Hepatocyte (in vitro differentiated cells): Measurements from ENCODE around the gene CD164. TPM values are rescaled to one million over a fixed set of nuclear protein-coding genes. Genes with fewer than 3 reads are reported as not detected.

Experiments
- DNase-seq: peaks from one replicate; pipeline ENCODE4 v3.0.0-alpha.2; 2016; ENCODE audit warnings: low spot score
- H2AFZ ChIP-seq: fragments of 200-600 bp; sonication (generic); 2 replicates; pipeline ENCODE4 v1.6.0; 2016; ENCODE audit warnings: antibody characterized with exemption, mild to moderate bottlenecking
- H3K27ac ChIP-seq: fragments of 200-600 bp; sonication (generic); 2 replicates; pipeline ENCODE4 v1.5.1; 2016; ENCODE audit warnings: mild to moderate bottlenecking
- H3K27me3 ChIP-seq: fragments of 200-600 bp; sonication (generic); 2 replicates; pipeline ENCODE4 v1.6.1; 2016
- H3K36me3 ChIP-seq: fragments of 200-600 bp; sonication (generic); replicated peaks from 2 replicates; pipeline ENCODE4 v1.5.1; 2016; ENCODE audit warnings: low read depth; ENCODE audit not compliant: insufficient read depth
- H3K4me1 ChIP-seq: fragments of 200-600 bp; sonication (generic); 2 replicates; pipeline ENCODE4 v1.5.1; 2016; ENCODE audit warnings: mild to moderate bottlenecking, moderate library complexity; ENCODE audit not compliant: insufficient read depth
- H3K4me2 ChIP-seq: fragments of 200-600 bp; sonication (generic); 2 replicates; pipeline ENCODE4 v1.6.0; 2016
- H3K4me3 ChIP-seq: fragments of 200-600 bp; sonication (generic); 2 replicates; pipeline ENCODE4 v1.5.1; 2016; ENCODE audit warnings: mild to moderate bottlenecking
- H3K79me2 ChIP-seq: fragments of 200-600 bp; sonication (generic); 2 replicates; pipeline ENCODE4 v1.6.0; 2017; ENCODE audit warnings: mild to moderate bottlenecking
- H3K9me2 ChIP-seq: fragments of 200-600 bp; sonication (generic); replicated peaks from 2 replicates; pipeline ENCODE4 v1.6.0; 2017; ENCODE audit warnings: mild to moderate bottlenecking; ENCODE audit not compliant: insufficient read depth
- H3K9me3 ChIP-seq: fragments of 200-600 bp; sonication (generic); 2 replicates; pipeline ENCODE4 v1.5.1; 2016; ENCODE audit warnings: low read depth, mild to moderate bottlenecking
- H4K20me1 ChIP-seq: fragments of 200-600 bp; sonication (generic); 2 replicates; pipeline ENCODE4 v1.6.0; 2016; ENCODE audit warnings: mild to moderate bottlenecking; ENCODE audit not compliant: insufficient read depth, poor library complexity, severe bottlenecking
- EZH2 ChIP-seq: fragments of 200-600 bp; sonication (generic); IDR thresholded peaks from 2 replicates; pipeline ENCODE4 v1.6.1; 2016; ENCODE audit warnings: antibody characterized with exemption, mild to moderate bottlenecking, borderline replicate concordance
- EZH2phosphoT487 ChIP-seq: fragments of 200-600 bp; sonication (generic); IDR thresholded peaks from one replicate; pipeline ENCODE4 v1.6.1; 2018; ENCODE audit warnings: antibody characterized with exemption, mild to moderate bottlenecking, low read depth, moderate library complexity; ENCODE audit not compliant: unreplicated experiment, severe bottlenecking
- WGBS: methylation state at CpG from one replicate; pipeline ENCODE4 v1.1.6; 2016; ENCODE audit warnings: low lambda C conversion rate; ENCODE audit errors: missing lambda C conversion rate; 5-methylcytosine and 5-hydroxymethylcytosine counted together
- polyA plus RNA-seq: library from polyadenylated mRNA; unstranded; fragments of >200 nt; fragmentation: Nextera tagmentation; extraction: Ambion mirVana; gene quantifications from 2 replicates; pipeline ENCODE4 v1.2.1, GENCODE V29; 2016
- total RNA-seq: library from RNA; depleted of rRNA; stranded (reverse); fragments of >200 nt; gene quantifications from 2 replicates; pipeline ENCODE4 v1.2.3, GENCODE V29; 2014
- TF ChIP-seq, protein P1 (sequence below): fragments of 200-600 bp; sonication (generic); IDR thresholded peaks from 2 replicates; pipeline ENCODE4 v1.5.1; 2016; ENCODE audit warnings: antibody characterized with exemption, mild to moderate bottlenecking; ENCODE audit not compliant: poor library complexity

Gene CD164
- total and polyA plus RNA-seq, 2 experiments from 2014 or later = 475 to 574 TPM

DNA sequence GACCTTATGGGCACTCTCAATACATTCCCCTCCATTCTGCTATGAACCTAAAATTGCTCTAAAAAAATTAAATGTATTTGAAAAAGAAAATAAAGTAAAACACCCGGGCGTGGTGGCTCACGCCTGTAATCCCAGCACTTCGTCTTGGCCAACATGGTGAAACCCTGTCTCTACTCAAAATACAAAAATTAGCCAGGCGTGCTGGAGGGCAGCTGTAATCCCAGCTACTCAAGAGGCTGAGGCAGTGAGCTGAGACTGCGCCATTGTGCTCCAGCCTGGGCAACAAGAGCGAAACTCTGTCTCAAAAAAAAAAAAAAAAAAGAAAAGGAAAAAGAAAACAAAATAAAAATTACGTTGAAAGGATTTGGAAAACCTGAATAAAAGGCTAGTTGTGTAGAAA, 60.5 kb downstream of the CD164 start:
- Histone ChIP-seq H3K27me3 (no peaks in the 10 kb centered on the region), H3K4me3 (no peak overlapping the region), H3K4me1 (peaks cover 27% of the 10 kb centered on the region), H3K36me3 (no peaks in the 10 kb centered on the region), H4K20me1 (no peaks in the 10 kb centered on the region), H3K4me2 (no peak overlapping the region), H3K9me3 (no peaks in the 10 kb centered on the region), H3K9me2 (no peaks in the 10 kb centered on the region), H2AFZ (no peak overlapping the region), H3K27ac (no peak overlapping the region), H3K79me2 (no peaks in the 10 kb centered on the region)
- DNase-seq = no peak
- 86% methylated on average over 8 of the region's 8 CpGs for WGBS
- TF ChIP-seq, protein P1, sequence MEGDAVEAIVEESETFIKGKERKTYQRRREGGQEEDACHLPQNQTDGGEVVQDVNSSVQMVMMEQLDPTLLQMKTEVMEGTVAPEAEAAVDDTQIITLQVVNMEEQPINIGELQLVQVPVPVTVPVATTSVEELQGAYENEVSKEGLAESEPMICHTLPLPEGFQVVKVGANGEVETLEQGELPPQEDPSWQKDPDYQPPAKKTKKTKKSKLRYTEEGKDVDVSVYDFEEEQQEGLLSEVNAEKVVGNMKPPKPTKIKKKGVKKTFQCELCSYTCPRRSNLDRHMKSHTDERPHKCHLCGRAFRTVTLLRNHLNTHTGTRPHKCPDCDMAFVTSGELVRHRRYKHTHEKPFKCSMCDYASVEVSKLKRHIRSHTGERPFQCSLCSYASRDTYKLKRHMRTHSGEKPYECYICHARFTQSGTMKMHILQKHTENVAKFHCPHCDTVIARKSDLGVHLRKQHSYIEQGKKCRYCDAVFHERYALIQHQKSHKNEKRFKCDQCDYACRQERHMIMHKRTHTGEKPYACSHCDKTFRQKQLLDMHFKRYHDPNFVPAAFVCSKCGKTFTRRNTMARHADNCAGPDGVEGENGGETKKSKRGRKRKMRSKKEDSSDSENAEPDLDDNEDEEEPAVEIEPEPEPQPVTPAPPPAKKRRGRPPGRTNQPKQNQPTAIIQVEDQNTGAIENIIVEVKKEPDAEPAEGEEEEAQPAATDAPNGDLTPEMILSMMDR = no peak
- TF ChIP-seq EZH2phosphoT487 (no peak), EZH2 (no peak)

DNA sequence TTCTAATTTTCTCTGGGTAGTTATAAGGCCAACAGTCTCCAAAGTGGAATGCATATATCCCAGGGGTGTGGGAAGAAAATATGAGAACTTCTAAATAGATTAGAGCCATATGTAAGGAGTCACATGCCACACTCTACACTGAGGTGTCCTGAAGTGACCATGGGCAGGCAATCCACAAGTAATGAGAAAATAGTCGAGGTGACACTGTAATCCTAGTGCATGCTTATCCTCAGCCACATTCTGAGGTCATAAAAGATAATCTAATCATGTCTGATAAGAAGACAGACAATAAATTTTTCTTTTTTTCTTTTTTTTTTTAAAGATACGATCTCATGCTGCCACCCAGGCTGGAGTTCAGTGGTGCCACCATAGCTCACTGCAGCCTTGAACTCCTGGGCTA, 62.2 kb downstream of the CD164 start:
- Histone ChIP-seq H3K9me2 (no peaks in the 10 kb centered on the region), H2AFZ (no peak overlapping the region), H3K27ac (no peak overlapping the region), H3K27me3 (no peaks in the 10 kb centered on the region), H3K9me3 (no peaks in the 10 kb centered on the region), H3K79me2 (no peaks in the 10 kb centered on the region), H3K4me2 (no peak overlapping the region), H4K20me1 (no peaks in the 10 kb centered on the region), H3K4me1 (peaks cover 30% of the 10 kb centered on the region), H3K4me3 (no peak overlapping the region), H3K36me3 (no peaks in the 10 kb centered on the region)
- no peak for DNase-seq
- 39% methylated on average over 2 of the region's 2 CpGs for WGBS
- no peak for TF ChIP-seq EZH2phosphoT487
- TF ChIP-seq, protein P1 = no peak
- TF ChIP-seq EZH2 = no peak

DNA sequence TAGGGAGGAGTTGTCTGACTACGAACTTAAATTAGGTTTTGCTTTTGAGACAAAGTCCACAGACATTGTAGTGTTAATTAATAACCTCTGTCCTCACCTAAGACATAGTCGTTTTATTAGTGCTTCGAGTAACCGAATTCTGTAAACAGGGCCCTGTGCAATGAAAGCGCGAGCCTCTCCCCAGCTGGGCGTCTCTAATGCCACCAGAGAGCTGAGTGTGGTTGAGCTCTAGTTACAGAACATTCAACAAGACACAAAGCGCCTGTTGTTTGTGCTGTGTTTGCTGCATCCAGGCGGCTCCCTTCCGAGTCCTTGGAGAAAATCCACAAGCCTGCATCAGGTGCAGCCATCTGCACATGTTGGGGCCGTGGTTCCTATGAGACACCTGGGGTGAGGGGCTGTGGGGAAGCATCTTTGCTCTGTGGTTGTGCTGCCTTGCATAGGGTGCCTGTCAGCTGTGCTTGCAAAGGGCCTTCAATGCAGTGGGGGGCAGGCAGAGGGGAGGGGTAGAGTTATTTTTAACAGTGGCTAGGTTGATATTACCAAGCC, 63.9 kb downstream of the CD164 start:
- H3K4me3 ChIP-seq = no peak overlapping the region
- peaks cover 30% of the 10 kb centered on the region for H3K4me1 ChIP-seq
- H3K27ac ChIP-seq = peak overlapping the region; percentile 79
- H3K4me2 ChIP-seq = peak overlapping the region; percentile 37
- no peaks in the 10 kb centered on the region for H3K9me3 ChIP-seq
- H3K36me3 ChIP-seq = no peaks in the 10 kb centered on the region
- H3K79me2 ChIP-seq = no peaks in the 10 kb centered on the region
- H3K9me2 ChIP-seq = no peaks in the 10 kb centered on the region
- DNase-seq = peak; percentile 66
- TF ChIP-seq EZH2phosphoT487 (no peak), EZH2 (no peak)
- TF ChIP-seq, protein P1 = no peak
- H4K20me1 ChIP-seq = no peaks in the 10 kb centered on the region
- H2AFZ ChIP-seq = no peak overlapping the region
- no peaks in the 10 kb centered on the region for H3K27me3 ChIP-seq
- WGBS = 46% methylated on average over 11 of the region's 11 CpGs
